CD4-positive, alpha-beta T cell treated with Interleukin-12 subunit alpha and Interleukin-12 subunit beta, for 1 hour (primary cell): ENCODE measurements around the gene BCL11B.

Source experiments
- DNase-seq: peaks from one replicate; pipeline ENCODE4 v3.0.0-alpha.2; 2020

Gene BCL11B

DNA sequence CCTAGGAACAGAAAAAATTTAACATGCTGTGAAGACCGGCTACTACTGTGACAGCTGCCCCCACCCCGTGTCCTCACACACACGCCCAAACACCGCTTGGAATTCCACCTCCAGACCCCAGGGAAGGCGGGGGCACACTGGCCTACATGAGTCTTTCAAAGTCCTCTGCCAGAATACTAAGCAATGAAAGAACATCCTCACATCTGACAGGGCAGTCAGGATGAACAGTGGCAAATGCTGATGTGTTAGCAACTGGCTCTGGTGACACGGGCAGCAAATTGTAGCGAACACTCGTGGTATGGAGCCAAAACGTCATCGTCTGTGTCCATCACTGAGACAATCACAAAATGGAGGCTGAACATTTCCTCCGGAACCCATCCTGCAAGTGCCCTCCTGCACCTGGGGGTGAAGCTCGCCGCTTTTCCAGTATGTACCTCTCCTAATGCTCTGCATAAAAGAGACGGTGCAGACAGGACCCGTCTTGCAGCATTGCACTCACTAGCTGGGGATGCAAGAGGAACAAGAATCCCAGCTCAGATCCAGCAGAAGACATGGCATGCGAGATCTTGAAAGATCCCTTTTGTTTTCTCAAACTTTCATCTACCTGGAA lies 94.8 kb downstream of the BCL11B start:
- no peak for DNase-seq

DNA sequence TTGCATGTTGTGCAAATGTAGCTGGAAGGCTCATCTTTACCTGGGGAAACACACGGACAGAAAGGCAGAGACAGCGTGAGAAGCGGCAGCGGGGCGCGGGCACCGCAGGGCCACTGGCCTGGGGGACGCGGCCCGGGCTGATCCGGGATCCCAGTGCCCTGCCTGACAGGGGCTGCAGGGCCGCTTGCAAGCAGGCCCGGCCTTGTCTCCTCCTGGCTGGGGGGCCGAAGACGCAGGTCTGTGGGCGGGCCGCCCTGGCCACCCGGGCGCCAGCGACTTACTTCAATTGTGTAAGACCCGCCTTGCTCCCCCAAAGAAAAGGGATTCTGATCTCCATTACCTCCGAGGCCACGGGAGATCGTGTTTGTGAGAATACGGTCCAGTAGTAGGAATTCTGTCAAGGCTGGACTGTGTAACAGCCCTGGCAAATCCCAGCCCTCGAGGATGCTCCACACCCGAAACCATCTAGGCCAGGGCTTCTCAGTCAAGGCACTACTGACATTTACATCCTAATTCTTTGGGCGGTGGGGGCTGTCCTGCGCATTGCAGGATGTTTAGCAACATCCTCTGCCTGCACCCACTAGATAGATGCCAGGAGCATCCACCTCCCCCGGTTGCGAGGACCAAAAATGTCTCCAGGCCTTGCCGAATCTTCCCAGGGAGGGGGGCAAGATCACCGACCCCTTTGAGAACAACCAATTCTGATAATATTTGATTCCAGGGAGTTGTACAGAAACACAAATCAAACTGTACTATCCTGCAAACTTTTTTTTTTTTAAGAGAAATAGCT lies 95.6 kb downstream of the BCL11B start:
- no peak for DNase-seq

DNA sequence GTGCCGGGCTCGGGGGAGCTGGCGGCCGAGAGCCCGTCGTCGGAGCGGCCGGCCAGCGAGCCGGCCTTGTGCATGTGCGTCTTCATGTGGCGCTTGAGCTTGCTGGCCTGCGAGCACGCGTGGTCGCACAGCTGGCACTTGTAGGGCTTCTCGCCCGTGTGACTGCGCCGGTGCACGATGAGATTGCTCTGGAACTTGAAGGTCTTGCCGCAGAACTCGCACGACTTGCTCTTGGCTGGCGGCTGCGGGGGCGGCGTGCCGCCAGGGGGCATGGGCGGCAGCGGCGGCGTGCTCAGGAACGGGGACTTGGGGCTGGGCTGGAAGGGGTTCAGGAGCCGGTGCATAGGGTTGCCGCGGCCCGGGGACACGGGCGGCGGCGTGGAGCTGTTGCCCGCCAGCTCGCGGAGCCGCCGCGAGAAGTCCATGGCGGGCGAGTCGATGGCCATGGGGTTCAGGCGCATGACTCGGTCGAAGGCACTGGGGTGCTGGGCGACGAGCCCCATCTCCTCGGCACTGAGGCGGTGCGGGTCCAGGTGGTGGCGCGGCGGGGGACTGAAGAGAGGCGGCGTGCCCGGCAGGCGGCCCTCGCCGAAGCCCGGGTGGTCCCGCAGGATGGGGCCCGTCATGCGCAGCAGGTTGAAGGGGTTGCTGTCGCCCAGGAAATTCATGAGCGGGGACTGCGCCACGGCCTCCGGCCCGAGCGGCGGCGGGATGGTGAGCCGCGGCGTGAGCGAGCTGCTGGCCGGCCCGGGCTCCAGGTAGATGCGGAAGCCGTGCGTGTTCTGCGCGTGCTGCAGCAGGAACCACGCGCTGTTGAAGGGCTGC lies 96.5 kb downstream of the BCL11B start:
- DNase-seq, result no peak

DNA sequence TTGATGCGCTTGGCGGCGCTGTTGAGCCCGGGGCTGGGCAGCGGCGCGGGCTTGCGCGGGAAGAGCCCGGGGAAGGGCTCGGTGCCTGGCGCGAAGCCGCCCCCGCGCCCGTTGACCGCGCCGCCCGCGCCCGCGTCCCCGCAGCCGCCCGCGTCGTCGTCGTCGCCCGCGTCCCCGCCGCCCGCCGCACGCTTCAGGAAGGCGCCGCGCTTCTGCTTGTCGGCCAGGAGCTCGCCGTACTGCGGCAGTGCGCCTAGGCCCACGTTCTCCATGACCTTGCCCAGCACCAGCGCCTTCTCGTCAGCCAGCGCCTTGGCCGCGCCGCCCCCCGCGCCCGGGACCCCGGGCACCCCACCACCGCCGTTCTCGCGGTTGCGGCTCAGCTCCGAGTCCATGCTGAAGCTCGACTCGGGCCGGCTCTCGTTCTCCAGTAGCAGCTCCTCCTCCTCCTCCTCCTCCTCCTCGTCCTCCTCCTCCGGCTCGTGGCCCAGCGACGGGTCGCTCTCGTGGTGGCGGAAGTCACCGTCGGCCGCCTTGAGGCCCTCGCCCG lies 97.2 kb downstream of the BCL11B start:
- no peak for DNase-seq

DNA sequence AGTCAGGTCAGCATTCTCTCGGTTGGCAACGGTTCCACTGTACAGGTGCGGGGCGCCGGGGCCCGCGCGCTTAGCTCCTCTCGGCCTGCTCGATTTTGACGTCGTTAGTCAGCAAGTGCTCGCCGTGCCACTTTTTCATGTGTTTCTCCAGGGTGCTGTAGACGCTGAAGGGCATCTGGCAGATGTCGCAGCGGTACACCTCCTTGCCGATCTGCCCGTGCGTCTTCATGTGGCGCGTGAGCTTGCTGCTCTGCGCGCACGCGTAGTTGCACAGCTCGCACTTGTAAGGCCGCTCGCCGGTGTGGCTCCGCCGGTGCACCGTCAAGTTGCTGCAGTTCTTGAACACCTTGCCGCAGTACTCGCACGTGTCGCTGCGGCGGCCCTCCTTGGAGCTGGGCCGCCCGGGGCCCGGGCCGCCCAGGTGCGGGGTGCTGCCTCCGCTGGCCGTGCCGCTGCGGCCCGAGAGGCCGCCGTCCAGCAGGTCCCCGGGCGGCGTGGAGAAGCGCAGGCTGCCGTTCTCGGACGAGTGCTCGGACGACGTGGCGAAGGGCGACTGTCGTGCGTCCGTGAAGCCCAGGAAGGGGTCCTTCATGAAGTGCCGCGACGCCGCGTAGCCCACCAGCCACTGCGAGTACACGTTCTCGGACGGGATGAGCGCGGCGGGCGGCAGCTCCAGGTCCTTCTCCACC lies 97.8 kb downstream of the BCL11B start:
- no peak for DNase-seq

DNA sequence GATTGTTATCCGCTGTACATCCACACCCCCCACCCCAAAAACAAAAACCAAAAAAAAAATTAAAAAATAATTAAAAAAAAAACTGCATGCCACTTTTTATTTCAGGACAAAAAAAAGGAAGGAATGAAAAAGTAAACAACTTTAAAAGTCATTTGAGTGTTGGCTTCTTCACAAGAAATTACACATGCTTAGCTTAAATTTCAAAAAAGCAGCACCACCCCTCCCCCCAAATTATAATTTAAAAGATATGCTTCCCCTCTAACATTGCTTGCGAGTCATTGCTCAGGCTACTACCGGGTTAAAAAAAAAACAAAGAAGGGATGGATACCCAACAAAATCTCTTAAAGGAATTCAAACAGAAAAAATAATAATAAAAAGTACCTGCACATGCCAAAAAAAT lies 98.5 kb downstream of the BCL11B start:
- DNase-seq, result no peak

DNA sequence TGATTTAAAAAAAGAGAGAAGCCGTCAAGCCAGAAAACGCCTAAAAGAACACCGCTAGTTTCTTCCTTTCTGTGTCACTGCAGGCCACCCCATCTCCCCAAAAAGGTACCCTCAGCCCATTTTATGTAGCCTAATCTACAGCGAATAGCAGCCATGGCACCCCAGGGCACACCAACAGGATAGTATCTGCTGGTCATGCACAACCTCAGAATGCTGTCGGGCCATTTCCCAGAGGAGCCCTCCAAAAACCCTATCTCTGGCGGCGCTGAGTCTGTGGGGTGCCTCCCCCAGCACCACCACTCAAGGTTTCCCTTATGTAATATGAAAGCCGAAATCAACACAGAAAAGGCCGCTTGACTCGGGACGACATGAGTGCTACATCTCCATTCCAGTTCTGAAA lies 98.9 kb downstream of the BCL11B start:
- DNase-seq, result no peak

DNA sequence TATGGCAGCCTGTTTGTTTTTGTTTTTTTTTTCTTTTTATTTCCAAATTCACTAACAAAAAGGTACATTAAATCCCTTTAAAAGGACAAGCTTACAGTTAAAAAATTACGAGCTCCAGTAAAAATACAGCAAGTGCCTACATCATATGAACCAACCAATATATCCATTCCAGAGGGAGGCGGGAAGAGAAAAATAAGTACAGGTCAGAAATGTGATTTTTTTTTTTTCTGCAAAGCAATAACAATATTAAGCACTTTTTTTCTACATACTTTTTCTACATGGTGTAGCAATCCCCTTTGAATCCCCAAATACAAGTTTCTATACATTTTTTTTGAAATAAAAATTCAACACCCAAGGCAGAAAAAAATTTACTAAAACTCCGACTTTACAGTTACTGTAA lies 100.6 kb downstream of the BCL11B start:
- no peak for DNase-seq

DNA sequence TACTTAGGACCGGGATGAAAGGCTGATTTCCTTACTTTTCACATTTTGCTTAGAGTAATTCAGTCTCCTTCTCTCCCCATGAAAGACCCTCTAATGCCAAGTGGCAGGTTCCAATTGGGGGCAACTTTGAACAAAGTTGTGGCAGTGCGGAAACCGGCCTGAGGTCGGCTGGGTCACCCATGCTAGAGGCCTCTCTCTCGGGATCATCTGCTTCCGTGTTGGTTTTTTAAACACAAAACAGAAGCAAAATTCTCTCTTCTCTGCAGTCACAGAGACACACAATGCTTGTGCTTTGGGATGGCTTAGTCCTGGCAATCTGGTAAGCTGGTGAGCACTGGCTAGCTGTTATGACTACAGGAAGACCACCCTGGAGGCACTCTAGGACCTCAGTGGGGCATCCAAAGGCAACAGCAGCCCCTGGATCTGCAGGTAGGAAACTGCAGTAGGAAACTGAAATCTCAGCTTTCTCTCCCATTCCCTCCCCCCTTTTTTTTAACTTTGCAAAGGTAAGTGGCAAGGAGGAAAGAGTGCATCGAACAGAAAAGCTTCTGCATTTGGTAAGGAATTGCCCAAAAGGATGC lies 102.1 kb downstream of the BCL11B start:
- no peak for DNase-seq

DNA sequence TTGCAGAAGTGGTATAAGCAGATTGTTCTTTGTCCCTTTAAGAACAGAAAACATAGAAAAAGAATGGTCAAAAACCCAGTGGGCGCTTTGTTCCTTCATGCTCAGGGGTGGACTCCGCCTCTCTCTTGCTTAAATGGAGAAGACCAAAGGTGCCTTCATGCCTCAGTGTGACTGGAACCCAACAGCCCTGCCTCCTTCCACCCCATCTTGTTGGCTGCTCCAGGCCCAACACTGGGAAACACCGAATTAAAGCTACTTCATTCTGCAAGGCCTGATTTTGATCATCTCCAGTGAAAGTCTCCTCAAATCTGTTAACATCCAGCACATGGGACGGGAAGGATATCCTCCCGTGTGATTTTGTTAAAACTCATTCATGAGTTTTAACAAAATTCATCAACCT lies 103.7 kb downstream of the BCL11B start:
- DNase-seq, result no peak

DNA sequence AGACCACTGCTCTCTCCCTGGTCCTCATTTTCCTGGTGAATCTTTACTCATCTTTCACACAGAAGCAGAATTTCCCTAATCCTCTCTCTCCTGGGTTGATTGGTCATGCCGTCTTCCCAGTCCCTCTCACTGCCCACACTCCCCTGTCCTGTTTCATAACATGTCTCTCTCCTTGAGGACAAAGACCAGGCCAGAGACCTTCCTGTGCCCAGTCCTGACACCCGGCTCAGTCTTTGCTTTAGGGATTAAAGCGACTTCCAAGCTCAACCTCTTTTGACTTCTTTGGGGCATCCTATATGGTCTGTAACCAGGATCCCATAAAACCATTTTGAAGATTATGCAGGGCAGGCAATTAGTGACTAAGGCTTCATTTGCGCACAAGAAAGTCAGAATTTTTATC lies 105.5 kb downstream of the BCL11B start:
- DNase-seq, result no peak

DNA sequence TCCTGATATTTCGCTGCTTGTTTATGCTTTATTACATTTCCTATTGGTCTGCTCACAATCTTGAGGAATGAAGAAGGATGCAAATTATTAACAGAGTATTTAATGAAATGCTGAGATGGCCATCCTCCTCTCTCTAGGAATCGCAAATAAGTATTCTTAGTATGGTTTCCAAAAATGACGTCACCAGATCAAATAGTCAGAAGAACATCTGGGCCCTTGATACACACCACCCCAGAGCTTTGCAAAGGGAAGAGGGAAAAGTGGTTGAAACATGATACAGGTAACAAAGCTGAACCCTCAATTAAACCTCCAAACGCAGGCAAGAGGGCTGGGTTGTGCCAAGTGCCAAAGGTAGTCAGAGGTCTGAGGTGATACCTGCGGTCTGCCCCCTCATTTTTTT lies 107.3 kb downstream of the BCL11B start:
- DNase-seq, result no peak

DNA sequence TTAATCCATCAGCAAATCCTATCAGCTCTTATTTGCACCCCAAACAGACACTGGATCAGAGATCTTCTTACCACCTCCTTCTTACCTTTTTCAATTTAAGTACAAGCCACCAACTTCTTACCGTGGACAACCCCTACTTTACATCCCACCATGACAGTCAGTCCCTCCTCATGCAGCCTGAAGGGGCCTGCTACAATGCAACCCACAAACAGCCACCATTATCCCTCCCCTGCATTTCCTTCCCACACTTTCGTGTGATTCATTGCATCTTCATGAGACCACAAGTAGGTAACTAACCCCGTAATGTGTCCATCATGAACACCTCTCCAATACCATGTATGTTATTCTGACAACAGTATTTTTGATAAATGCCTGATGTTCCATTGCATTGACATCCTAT lies 108.6 kb downstream of the BCL11B start:
- DNase-seq, result no peak

DNA sequence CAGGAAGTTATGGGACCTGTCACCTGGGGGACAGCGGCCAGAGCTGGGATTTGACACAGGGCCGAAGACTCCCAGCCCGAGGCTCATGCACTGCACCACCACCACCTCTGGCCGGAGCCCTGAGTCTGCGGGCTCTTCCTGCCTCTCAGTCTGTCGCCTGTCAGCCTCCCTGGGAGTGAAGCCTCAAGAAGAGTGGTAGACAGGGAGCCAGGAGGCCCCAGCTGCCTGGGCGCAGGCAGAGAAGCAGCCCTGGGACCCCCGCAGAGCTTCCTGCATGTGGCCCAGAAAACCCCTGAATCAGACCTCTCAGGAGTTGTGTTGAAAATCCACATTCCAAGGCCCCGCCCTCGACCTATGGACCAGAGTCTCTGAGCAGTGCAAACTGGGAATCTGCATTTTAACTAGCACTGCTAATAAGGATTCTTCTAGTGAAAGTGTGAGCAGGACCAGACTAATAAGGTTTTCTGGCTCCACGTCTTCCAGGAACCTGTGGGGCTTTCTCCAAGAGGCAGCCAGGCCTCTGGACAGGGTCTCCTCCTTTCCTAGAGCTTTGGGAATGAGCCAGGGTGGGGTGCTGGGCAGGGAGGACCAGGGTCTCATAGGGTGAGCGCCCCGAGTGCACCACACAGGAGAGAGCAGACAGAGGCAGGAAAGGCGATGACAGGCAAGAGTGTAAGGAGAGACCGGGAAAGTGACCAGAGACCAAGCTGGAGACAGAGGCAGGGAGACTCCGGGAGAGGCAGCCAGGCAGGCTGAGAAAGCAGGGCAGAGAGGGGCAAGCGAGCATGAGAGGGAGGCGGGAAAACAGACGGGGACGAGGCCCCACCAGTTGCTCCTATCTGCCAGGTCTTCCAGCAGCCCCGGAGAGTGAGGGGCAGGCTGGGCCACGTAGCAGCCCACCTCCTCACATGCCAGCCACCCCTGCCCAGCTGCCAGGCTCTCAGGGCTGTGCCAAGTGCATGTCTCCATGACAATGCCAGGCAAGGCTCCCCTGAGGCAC lies 112.4 kb downstream of the BCL11B start:
- no peak for DNase-seq

DNA sequence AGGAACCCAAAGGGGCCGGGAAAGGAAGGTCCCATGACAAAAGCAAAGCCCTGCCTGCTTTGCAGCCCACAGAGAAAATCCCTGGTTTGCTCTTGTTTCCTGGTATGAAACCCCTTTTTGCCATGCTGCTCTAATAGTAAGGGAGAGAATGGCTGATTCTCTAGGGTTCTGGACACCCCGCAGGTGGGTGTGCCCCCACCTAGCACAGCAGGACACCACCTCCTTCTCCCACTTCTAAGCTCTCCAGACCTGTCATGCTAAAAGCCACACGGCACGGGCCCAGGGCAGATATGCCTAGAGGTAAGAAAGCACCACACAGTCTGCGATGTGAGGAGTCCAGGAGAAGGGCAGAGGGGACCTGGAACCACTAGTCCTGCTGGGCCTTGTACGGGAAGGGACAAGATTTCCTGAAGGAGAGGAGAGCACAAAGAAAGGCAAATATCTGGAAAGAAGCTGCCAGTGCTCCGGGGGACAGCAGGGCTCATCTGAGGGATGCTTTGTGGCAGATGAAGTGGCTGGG lies 113.3 kb downstream of the BCL11B start:
- DNase-seq, result no peak

DNA sequence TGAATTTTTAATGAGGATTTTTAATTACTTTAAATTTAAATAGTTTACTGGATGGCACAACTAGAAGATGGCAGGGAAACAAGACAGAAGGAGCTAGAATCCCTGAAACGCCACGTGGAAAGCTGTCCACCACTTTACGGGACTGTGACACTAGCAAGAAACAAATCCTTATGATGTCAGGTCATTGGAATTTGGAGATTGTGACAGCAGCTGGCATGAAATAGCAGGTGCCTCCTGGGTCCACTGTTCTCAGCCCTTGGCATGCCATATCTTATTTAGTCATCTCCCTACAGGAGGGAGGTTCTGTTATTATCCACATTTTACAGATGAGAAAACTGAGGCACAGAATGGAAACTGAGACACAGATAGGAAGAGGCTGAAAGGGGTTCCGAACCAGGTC lies 113.8 kb downstream of the BCL11B start:
- DNase-seq, result no peak

DNA sequence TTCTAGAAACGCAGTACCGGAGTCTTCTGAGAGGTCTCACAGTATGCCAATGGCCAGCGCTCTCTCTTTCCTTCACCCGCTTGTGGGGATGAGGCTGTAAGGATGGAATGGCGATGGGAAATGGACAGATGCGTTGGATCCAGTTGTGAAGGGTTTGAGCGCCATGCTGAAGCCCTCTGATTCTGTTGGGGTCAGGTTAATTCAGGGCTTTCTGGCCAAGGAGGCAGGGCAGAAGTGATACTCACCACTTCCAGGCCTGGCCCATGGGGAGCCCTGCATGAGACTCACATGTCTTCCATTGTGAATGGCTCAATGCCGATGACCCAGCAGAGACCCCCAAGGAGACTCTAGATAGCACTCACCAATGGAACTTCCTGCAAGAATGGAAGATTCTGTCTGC lies 114.3 kb downstream of the BCL11B start:
- DNase-seq, result no peak

DNA sequence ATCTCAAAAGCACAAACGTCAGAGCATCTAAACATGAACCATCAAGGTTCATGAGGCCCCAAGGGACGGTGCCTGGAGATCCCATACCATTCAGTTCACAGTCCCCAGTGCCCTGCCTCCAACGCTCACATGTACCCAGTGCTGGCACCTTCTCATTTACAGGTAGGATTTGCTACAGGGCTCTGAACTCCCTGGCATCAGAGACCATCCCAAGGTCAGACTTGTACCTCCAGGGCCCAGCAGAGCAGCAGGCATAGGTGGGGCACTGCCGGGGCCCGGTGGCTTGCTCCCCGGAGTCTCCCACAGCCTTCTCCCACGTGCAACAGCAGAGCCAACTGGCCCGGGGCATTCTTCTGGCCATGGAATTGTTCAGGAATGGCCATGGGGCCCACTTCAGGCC lies 114.8 kb downstream of the BCL11B start:
- no peak for DNase-seq

DNA sequence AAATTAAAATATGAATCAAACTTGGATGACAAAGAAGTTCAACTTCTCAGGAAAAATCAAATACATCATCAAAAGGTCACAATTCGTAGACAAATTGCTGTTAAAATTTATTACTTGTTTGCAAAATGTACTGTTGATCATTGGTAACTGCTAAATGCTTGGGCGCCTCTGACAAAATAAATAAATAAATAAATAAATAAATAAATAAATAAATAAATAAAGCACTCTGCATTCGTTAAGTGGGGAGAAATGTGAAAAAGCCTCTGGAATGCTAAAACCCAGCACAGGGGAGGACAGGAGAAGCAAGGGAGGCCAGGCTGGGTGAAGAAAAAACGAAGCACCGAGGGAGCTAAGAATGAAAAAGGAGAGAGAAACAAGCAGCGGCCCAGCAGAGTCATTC lies 115.2 kb downstream of the BCL11B start:
- no peak for DNase-seq

DNA sequence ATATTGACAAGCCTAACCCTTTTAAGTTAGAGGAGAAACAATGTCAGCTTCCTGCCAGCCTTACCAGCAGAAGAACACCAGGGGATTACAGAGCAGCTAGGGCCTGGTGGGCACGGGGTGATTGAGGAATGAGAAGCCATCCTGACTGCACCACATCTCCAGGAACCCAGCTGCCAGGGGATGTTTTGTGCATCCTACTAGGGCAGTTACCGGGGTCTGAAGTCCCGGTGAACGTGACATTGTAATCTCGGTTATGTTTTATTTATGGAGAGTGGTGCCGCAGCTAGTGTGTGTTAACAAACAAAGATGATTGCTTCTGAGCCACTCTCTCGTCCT lies 115.9 kb downstream of the BCL11B start:
- no peak for DNase-seq
